ENCODE data around the gene GPR39.
A peak's percentile ranks its signal among the peaks of the same experiment; 100 is the strongest.

The GPR39 gene

GRCh38 chr2:132446444-132446843 is 29.8 kb downstream of the GPR39 start:
- H3K9ac ChIP-seq (ENCODE audit: low read length), result no peak overlapping the region
- TF ChIP-seq EZH2phosphoT487 (conservative IDR thresholded peaks at IDR 0.05; ENCODE audit: low read length), result no peak
- no peaks in the 10 kb centered on the region for H3K9me2 ChIP-seq (replicated peaks; ENCODE audit: insufficient read depth, low read length)
- no peaks in the 10 kb centered on the region for H3K9me3 ChIP-seq (ENCODE audit: insufficient read depth, low read length)
- H3K27me3 ChIP-seq (ENCODE audit: low read length), result no peaks in the 10 kb centered on the region
- H3K4me2 ChIP-seq (ENCODE audit: low read depth, low read length, poor library complexity, severe bottlenecking), result no peak overlapping the region
- no peak overlapping the region for H2AFZ ChIP-seq (ENCODE audit: low read depth, low read length, severe bottlenecking)
- H3K79me2 ChIP-seq (ENCODE audit: insufficient read depth, low read length), result no peaks in the 10 kb centered on the region
- H4K20me1 ChIP-seq (ENCODE audit: low read depth, low read length), result no peaks in the 10 kb centered on the region
- H3K27ac ChIP-seq (ENCODE audit: low read depth, low read length), result no peak overlapping the region
- H3K36me3 ChIP-seq (ENCODE audit: low read length), result no peaks in the 10 kb centered on the region
- no peak overlapping the region for H3K4me3 ChIP-seq (ENCODE audit: insufficient read depth, low read length, poor library complexity, severe bottlenecking)
- no peaks in the 10 kb centered on the region for H3F3A ChIP-seq (ENCODE audit: insufficient read depth)

GRCh38 chr2:132448331-132448730 is 31.7 kb downstream of the GPR39 start:
- no peak overlapping the region for H3K9ac ChIP-seq (ENCODE audit: low read length)
- no peak overlapping the region for H2AFZ ChIP-seq (ENCODE audit: low read depth, low read length, severe bottlenecking)
- H4K20me1 ChIP-seq (ENCODE audit: low read depth, low read length), result no peaks in the 10 kb centered on the region
- no peak overlapping the region for H3K4me2 ChIP-seq (ENCODE audit: low read depth, low read length, poor library complexity, severe bottlenecking)
- no peaks in the 10 kb centered on the region for H3K27me3 ChIP-seq (ENCODE audit: low read length)
- H3K27ac ChIP-seq (ENCODE audit: low read depth, low read length), result no peak overlapping the region
- H3F3A ChIP-seq (ENCODE audit: insufficient read depth), result no peaks in the 10 kb centered on the region
- H3K36me3 ChIP-seq (ENCODE audit: low read length), result no peaks in the 10 kb centered on the region
- no peak overlapping the region for H3K4me3 ChIP-seq (ENCODE audit: insufficient read depth, low read length, poor library complexity, severe bottlenecking)
- H3K9me2 ChIP-seq (replicated peaks; ENCODE audit: insufficient read depth, low read length), result no peaks in the 10 kb centered on the region
- no peaks in the 10 kb centered on the region for H3K9me3 ChIP-seq (ENCODE audit: insufficient read depth, low read length)
- TF ChIP-seq EZH2phosphoT487 (conservative IDR thresholded peaks at IDR 0.05; ENCODE audit: low read length) (no peak), CTCF (IDR thresholded peaks at IDR 0.05; ENCODE audit: insufficient read depth, low read length, poor library complexity, severe bottlenecking) (no peak)
- no peaks in the 10 kb centered on the region for H3K79me2 ChIP-seq (ENCODE audit: insufficient read depth, low read length)

GRCh38 chr2:132448771-132449170 is 32.2 kb downstream of the GPR39 start:
- Histone ChIP-seq H3K9me2 (replicated peaks; ENCODE audit: insufficient read depth, low read length) (no peaks in the 10 kb centered on the region), H3K79me2 (ENCODE audit: insufficient read depth, low read length) (no peaks in the 10 kb centered on the region), H3K36me3 (ENCODE audit: low read length) (no peaks in the 10 kb centered on the region), H3K4me3 (ENCODE audit: insufficient read depth, low read length, poor library complexity, severe bottlenecking) (no peak overlapping the region), H3K4me2 (ENCODE audit: low read depth, low read length, poor library complexity, severe bottlenecking) (no peak overlapping the region), H3F3A (ENCODE audit: insufficient read depth) (no peaks in the 10 kb centered on the region), H3K27me3 (ENCODE audit: low read length) (no peaks in the 10 kb centered on the region), H3K9me3 (ENCODE audit: insufficient read depth, low read length) (no peaks in the 10 kb centered on the region), H3K27ac (ENCODE audit: low read depth, low read length) (no peak overlapping the region), H4K20me1 (ENCODE audit: low read depth, low read length) (no peaks in the 10 kb centered on the region), H2AFZ (ENCODE audit: low read depth, low read length, severe bottlenecking) (no peak overlapping the region), H3K9ac (ENCODE audit: low read length) (no peak overlapping the region)
- TF ChIP-seq CTCF (IDR thresholded peaks at IDR 0.05; ENCODE audit: insufficient read depth, low read length, poor library complexity, severe bottlenecking) (peak; percentile 64), EZH2phosphoT487 (conservative IDR thresholded peaks at IDR 0.05; ENCODE audit: low read length) (no peak)

- Histone ChIP-seq H3K27ac (ENCODE audit: low read depth, low read length) (no peak overlapping the region), H3K4me3 (ENCODE audit: insufficient read depth, low read length, poor library complexity, severe bottlenecking) (no peak overlapping the region)
- TF ChIP-seq CTCF (IDR thresholded peaks at IDR 0.05; ENCODE audit: insufficient read depth, low read length, poor library complexity, severe bottlenecking), result no peak
- TF ChIP-seq EZH2phosphoT487 (conservative IDR thresholded peaks at IDR 0.05; ENCODE audit: low read length), result no peak
These were observed 33.3 kb downstream of the GPR39 start for GRCh38 chr2:132449868-132450267.

More at GRCh38 chr2:132449868-132450267, 33.3 kb downstream of the GPR39 start:
- Histone ChIP-seq H3K79me2 (ENCODE audit: insufficient read depth, low read length) (no peaks in the 10 kb centered on the region), H2AFZ (ENCODE audit: low read depth, low read length, severe bottlenecking) (no peak overlapping the region), H3K9me2 (replicated peaks; ENCODE audit: insufficient read depth, low read length) (no peaks in the 10 kb centered on the region), H3K27me3 (ENCODE audit: low read length) (no peaks in the 10 kb centered on the region), H3F3A (ENCODE audit: insufficient read depth) (no peaks in the 10 kb centered on the region), H3K9me3 (ENCODE audit: insufficient read depth, low read length) (no peaks in the 10 kb centered on the region), H3K4me2 (ENCODE audit: low read depth, low read length, poor library complexity, severe bottlenecking) (no peak overlapping the region), H4K20me1 (ENCODE audit: low read depth, low read length) (no peaks in the 10 kb centered on the region), H3K36me3 (ENCODE audit: low read length) (no peaks in the 10 kb centered on the region), H3K9ac (ENCODE audit: low read length) (no peak overlapping the region)
